Esophagus muscularis mucosa (tissue), 4 donors: ENCODE measurements around the gene HOXB6. TPM values are rescaled to one million over a fixed set of nuclear protein-coding genes. Genes with fewer than 3 reads are reported as not detected.

Source experiments
- DNase-seq: peaks from one replicate; pipeline ENCODE4 v3.0.0-alpha.2; 2017; ENCODE audit errors: extremely low spot score
- H3K27ac ChIP-seq, 4 donors: fragments of 200-600 bp; sonication (generic); replicated peaks in 1 of 4; 1 replicate in 3 of 4; 2 replicates in 1 of 4; pipeline ENCODE4 v1.5.1; 2016 to 2019; ENCODE audit warnings: mild to moderate bottlenecking in 1 of 4
- H3K27me3 ChIP-seq, 4 donors: fragments of 200-600 bp; sonication (generic); one replicate each; pipeline versions ENCODE4 v1.5.1 to v1.6.0; 2016 to 2019
- H3K36me3 ChIP-seq, 4 donors: fragments of 200-600 bp; sonication (generic); one replicate each; pipeline ENCODE4 v1.5.1; 2016 to 2019
- H3K4me1 ChIP-seq, 4 donors: fragments of 200-600 bp; sonication (generic); one replicate each; pipeline ENCODE4 v1.5.1; 2016 to 2019
- H3K4me3 ChIP-seq, 4 donors: fragments of 200-600 bp; sonication (generic); 1 replicate in 2 of 4; 2 replicates in 2 of 4; pipeline ENCODE4 v1.5.1; 2016 to 2019; ENCODE audit warnings: mild to moderate bottlenecking in 4 of 4, moderate library complexity in 1 of 4
- H3K9me3 ChIP-seq, 4 donors: fragments of 200-600 bp; sonication (generic); 1 replicate in 3 of 4; 2 replicates in 1 of 4; pipeline ENCODE4 v1.5.1; 2016 to 2019
- EP300 ChIP-seq: sonication (generic); formaldehyde crosslinking; IDR thresholded peaks from one replicate; pipeline ENCODE4 v1.6.1; 2017; ENCODE audit warnings: antibody characterized with exemption
- POLR2A ChIP-seq: fragments of 450-650 bp; IDR thresholded peaks from one replicate; pipeline ENCODE4 v1.6.1; 2017; ENCODE audit warnings: antibody characterized with exemption, moderate library complexity, mild to moderate bottlenecking, low read depth
- POLR2AphosphoS5 ChIP-seq, 2 donors: sonication (generic); formaldehyde crosslinking; IDR thresholded peaks; one replicate each; pipeline ENCODE4 v1.6.1; 2017; ENCODE audit warnings: antibody characterized with exemption in 2 of 2
- WGBS: methylation state at CpG from one replicate; pipeline ENCODE4 v1.1.5; 2018; 5-methylcytosine and 5-hydroxymethylcytosine counted together
- intact Hi-C: fragments of 100-400 bp; cut with DNase I; formaldehyde crosslinking; loops from one replicate; pipeline ENCODE4 v1.15.1; 2023
- total RNA-seq, 4 donors: library from RNA; depleted of rRNA; stranded (reverse); fragments of >200 nt; gene quantifications; one replicate each; pipeline versions ENCODE4 v1.1.0 to v1.2.1, GENCODE V29; 2016
- TF ChIP-seq, protein P1 (sequence below), 3 experiments: fragments of 200-600 bp in 2 of 3; fragments of 450-650 bp in 1 of 3; sonication (generic) in 2 of 3; IDR thresholded peaks; one replicate each; pipeline ENCODE4 v1.5.1; 2017 to 2019; ENCODE audit warnings: antibody characterized with exemption in 3 of 3, mild to moderate bottlenecking in 2 of 3, moderate library complexity in 1 of 3

The HOXB6 gene
- total RNA-seq, 4 donors from 2014 or later: 2.2 to 5.4 (median 2.9) TPM

DNA sequence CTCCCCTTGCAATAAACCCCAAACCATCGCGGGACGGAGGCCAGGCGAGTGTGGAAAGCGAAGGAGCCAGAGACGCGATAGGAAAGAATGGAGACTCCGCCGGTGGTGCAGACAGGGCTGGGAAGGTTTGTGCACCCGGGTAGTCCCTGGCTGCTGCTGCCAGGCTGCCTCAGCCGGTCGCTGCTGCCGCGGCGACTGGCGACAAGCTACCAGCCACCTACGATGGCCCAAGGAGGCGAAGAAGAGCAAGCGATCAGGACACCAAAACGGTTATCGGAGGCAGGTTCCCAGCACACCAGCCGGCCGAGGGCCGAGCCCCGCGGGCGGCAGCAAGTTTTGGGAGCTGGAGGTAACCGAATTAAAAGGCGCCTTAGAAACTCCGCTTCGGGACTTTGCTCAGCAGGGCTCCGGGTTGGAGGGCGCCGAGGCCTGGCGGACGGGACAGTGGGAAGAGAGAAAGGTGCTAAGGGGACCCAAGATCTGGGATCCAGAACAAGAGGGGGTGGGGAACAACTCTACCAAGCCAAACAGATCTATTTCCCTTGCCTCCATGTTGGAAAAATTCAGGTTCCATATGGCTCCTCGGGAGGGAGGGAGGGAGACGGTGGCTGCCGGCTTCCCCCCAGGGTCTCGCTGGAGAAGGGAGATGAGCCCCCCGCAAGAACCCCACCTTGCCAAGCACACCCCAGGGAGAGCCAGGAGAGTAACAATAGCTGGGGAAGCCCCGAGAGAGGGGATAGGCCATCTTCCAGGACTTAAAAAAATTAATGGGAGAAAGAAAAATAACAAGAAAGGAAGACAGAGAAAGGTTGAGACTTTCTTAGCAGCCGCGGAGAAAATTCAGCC is 50.2 kb downstream of the HOXB6 start:
- TF ChIP-seq EP300 (no peak), POLR2A (no peak), POLR2AphosphoS5 (IDR thresholded peaks at IDR 0.05) (no peak)
- TF ChIP-seq, protein P1, sequence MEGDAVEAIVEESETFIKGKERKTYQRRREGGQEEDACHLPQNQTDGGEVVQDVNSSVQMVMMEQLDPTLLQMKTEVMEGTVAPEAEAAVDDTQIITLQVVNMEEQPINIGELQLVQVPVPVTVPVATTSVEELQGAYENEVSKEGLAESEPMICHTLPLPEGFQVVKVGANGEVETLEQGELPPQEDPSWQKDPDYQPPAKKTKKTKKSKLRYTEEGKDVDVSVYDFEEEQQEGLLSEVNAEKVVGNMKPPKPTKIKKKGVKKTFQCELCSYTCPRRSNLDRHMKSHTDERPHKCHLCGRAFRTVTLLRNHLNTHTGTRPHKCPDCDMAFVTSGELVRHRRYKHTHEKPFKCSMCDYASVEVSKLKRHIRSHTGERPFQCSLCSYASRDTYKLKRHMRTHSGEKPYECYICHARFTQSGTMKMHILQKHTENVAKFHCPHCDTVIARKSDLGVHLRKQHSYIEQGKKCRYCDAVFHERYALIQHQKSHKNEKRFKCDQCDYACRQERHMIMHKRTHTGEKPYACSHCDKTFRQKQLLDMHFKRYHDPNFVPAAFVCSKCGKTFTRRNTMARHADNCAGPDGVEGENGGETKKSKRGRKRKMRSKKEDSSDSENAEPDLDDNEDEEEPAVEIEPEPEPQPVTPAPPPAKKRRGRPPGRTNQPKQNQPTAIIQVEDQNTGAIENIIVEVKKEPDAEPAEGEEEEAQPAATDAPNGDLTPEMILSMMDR (IDR thresholded peaks at IDR 0.05): no peak
- peaks cover 39 to 97% (median 97%) of the 10 kb centered on the region in 4 donors for H3K4me1 ChIP-seq
- 28% methylated on average over 44 of the region's 44 CpGs for WGBS
- no peaks in the 10 kb centered on the region for H3K9me3 ChIP-seq
- peak overlapping the region; percentile 56 to 64 (median 57) for H3K4me3 ChIP-seq
- peaks cover 4 to 28% (median 22%) of the 10 kb centered on the region in 4 donors for H3K36me3 ChIP-seq
- no peak for DNase-seq
- intact Hi-C loops: no loop called here
- H3K27me3 ChIP-seq: no peaks in the 10 kb centered on the region
- H3K27ac ChIP-seq: peak overlapping the region; percentile 91 to 97 (median 96)

DNA sequence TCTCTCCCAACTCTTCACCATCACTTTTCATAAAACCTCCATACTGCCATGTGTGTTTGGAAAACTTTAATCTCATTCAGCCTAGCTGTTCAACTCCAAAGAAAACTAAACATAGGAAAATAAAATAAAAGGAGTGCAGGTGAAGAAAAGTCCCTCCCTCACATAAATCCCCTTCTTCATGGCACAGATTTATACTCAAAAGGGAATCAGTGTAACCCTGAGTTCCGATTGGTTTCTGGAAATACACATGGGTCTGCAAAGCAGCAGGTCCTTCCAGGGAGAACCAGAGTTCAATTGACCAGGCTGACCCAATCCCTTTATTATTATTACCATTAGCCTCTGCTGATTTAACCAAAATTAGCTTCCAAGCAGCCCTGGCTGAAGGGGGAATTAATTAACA is 51.0 kb downstream of the HOXB6 start:
- Histone ChIP-seq H3K27ac (peak overlapping the region; percentile 91 to 97 (median 96)), H3K9me3 (no peaks in the 10 kb centered on the region), H3K27me3 (no peaks in the 10 kb centered on the region), H3K4me3 (peak overlapping the region; percentile 56 to 64 (median 57)), H3K36me3 (peaks cover 4 to 29% (median 23%) of the 10 kb centered on the region in 4 donors), H3K4me1 (peaks cover 41 to 97% (median 97%) of the 10 kb centered on the region in 4 donors)
- 20% methylated on average over 1 of the region's 1 CpG for WGBS
- TF ChIP-seq POLR2A (no peak), POLR2AphosphoS5 (IDR thresholded peaks at IDR 0.05) (no peak), EP300 (no peak)
- TF ChIP-seq, protein P1 (IDR thresholded peaks at IDR 0.05): no peak
- intact Hi-C loops: no loop called here
- no peak for DNase-seq

DNA sequence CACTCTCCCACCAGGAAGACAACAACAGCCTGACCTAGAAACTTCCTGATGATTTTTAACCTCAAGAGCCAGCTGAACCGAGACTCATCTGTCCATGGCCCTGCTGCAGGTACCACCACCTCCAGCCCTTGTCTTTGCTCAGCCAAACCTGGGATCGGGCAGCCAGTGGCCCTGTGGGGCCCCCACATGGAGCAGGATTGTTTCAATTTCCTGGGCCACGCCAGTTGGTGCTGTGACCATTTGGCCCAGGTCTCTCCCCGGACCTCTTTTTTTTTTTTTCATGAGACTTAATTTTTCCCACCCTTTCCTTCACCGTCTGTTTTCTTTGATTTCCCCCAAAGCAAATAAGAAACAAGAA is 51.6 kb downstream of the HOXB6 start:
- no peak for DNase-seq
- Histone ChIP-seq H3K36me3 (peaks cover 4 to 29% (median 23%) of the 10 kb centered on the region in 4 donors), H3K27me3 (no peaks in the 10 kb centered on the region), H3K4me1 (peaks cover 35 to 97% (median 97%) of the 10 kb centered on the region in 4 donors), H3K27ac (peak overlapping the region; percentile 91 to 97 (median 96)), H3K4me3 (peak overlapping the region; percentile 35 to 64 (median 56)), H3K9me3 (no peaks in the 10 kb centered on the region)
- intact Hi-C loops: no loop called here
- 37% methylated on average over 5 of the region's 5 CpGs for WGBS
- TF ChIP-seq POLR2A: no peak
- TF ChIP-seq, protein P1 (IDR thresholded peaks at IDR 0.05): no peak
- no peak for TF ChIP-seq EP300

DNA sequence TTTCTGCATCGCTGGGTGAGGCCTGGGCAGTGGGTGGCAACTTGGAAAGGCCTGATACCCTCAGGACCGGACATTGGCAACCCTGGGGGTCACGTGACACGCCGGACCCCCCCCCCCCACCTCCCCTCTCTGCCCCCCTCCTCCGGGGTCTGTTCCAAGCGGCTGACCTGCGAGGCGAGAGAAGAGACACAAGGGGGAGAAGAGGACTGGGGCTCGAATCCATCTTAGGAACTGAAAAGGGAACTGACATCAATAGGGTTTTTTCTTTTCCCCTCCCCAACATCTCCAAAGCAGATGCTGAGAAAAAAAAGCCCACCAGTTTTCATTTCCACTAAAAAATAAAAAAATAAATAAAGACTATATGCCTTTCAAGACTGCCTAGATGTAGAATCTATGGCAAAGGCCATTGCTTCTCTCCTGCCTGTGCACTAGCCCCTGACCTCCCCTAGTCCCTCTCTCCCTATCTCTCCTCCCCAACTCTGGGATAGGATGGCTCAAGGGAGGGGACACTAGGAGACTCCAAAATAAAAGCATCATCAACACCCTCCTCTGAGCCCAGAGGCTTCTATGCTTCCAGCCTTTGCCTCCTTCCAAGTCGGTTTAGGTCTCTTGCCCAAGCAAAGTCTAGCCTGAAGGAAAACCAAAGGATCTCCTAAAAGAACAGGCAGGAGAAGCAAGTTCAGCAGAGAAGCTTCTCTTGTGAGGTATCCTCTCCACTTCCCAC is 52.2 kb downstream of the HOXB6 start:
- Histone ChIP-seq H3K9me3 (no peaks in the 10 kb centered on the region), H3K4me1 (peaks cover 33 to 97% (median 97%) of the 10 kb centered on the region in 4 donors), H3K4me3 (peak overlapping the region; percentile 40 to 64 (median 56)), H3K36me3 (peaks cover 4 to 29% (median 23%) of the 10 kb centered on the region in 4 donors), H3K27ac (peak overlapping the region; percentile 91 to 97 (median 96)), H3K27me3 (no peaks in the 10 kb centered on the region)
- no peak for DNase-seq
- TF ChIP-seq POLR2AphosphoS5 (IDR thresholded peaks at IDR 0.05): peak; percentile 21 to 85
- no peak for TF ChIP-seq POLR2A
- intact Hi-C loops: no loop called here
- 24% methylated on average over 11 of the region's 11 CpGs for WGBS
